Measurements from ENCODE around the gene COL15A1.

- TF ChIP-seq, protein P1, sequence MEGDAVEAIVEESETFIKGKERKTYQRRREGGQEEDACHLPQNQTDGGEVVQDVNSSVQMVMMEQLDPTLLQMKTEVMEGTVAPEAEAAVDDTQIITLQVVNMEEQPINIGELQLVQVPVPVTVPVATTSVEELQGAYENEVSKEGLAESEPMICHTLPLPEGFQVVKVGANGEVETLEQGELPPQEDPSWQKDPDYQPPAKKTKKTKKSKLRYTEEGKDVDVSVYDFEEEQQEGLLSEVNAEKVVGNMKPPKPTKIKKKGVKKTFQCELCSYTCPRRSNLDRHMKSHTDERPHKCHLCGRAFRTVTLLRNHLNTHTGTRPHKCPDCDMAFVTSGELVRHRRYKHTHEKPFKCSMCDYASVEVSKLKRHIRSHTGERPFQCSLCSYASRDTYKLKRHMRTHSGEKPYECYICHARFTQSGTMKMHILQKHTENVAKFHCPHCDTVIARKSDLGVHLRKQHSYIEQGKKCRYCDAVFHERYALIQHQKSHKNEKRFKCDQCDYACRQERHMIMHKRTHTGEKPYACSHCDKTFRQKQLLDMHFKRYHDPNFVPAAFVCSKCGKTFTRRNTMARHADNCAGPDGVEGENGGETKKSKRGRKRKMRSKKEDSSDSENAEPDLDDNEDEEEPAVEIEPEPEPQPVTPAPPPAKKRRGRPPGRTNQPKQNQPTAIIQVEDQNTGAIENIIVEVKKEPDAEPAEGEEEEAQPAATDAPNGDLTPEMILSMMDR (conservative IDR thresholded peaks at IDR 0.05 in 1 of 2, IDR thresholded peaks at IDR 0.05 in 1 of 2; ENCODE audit: extremely low read depth in 1 of 2, insufficient read depth in 1 of 2, low read depth in 1 of 2, low read length in 2 of 2), result peak in 1 of 2 donors; percentile 2
- TF ChIP-seq EZH2 (IDR thresholded peaks at IDR 0.05; ENCODE audit: borderline replicate concordance, low read length), result no peak
These were observed 82.0 kb downstream of the COL15A1 start for GRCh38 chr9:99025616-99026270.
